Measurements from ENCODE around the gene PROSER2.

PROSER2 gene

DNA sequence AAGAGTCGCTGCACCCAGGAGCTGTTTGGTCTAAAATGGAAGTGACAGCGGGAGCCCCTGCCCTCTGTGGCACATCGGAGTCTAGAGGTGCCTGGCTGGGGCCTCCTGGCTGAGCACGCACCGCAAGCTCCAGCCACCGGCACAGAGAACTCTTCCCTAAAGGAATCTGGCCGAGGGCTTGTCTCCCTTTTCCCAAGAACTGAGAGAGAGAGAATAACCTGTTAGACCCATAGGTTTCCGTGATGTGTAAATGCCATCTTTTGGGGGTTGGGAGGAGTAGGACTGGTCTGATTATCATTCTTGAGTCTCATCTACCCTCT lies 47.3 kb downstream of the PROSER2 start:
- no peak for DNase-seq (ENCODE audit: low read depth in 2 of 2)
- H3K4me3 ChIP-seq (replicated peaks in 1 of 2; ENCODE audit: low read depth in 2 of 2, low read length in 2 of 2): no peak overlapping the region
- TF ChIP-seq, protein P1, sequence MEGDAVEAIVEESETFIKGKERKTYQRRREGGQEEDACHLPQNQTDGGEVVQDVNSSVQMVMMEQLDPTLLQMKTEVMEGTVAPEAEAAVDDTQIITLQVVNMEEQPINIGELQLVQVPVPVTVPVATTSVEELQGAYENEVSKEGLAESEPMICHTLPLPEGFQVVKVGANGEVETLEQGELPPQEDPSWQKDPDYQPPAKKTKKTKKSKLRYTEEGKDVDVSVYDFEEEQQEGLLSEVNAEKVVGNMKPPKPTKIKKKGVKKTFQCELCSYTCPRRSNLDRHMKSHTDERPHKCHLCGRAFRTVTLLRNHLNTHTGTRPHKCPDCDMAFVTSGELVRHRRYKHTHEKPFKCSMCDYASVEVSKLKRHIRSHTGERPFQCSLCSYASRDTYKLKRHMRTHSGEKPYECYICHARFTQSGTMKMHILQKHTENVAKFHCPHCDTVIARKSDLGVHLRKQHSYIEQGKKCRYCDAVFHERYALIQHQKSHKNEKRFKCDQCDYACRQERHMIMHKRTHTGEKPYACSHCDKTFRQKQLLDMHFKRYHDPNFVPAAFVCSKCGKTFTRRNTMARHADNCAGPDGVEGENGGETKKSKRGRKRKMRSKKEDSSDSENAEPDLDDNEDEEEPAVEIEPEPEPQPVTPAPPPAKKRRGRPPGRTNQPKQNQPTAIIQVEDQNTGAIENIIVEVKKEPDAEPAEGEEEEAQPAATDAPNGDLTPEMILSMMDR (IDR thresholded peaks at IDR 0.05; ENCODE audit: low read depth, low read length): no peak

DNA sequence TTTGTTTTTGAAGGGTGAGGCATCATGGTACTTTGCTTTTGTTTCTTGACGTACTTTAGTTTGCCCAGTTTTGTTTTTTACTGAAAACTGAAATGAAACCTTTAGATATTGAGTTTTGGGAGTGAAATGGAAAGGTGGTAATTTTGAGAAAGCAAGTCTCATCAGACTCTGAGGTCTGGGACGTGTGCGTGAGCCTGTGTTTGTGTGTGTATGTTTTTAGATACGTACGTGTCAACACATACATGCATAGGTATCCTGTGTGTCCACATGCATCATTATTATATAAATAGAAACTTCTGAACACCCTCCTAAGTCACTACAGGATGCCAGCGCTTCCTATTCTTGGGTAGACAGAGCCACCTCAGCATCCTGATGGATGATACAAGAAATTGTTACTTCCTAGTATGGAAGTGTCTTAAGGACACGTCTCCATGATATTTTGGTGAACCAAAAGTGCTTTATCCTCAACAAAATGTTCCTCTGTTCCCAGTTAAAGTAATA lies 47.8 kb downstream of the PROSER2 start:
- no peak overlapping the region for H3K4me3 ChIP-seq (replicated peaks in 1 of 2; ENCODE audit: low read depth in 2 of 2, low read length in 2 of 2)
- no peak for DNase-seq (ENCODE audit: low read depth in 2 of 2)
- TF ChIP-seq, protein P1 (IDR thresholded peaks at IDR 0.05; ENCODE audit: low read depth, low read length): no peak

DNA sequence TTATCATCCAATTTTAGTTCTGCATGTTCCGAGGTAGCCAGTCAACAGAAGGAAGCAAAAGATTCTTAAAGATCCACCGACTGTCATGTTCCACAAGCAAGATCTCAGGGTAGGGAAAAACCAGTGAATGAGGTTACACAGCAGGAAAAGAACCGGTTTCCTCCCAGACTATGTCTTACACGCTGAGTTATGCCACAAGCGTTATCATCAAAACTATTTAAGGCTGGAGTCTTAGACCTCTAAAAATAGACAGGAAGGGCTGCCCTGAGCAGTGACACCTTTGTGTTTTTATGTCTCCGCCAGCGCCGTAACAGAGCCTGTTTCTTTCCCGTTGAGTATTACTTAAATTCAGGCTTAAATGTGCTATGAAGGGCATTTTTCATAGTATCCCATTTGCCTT lies 48.3 kb downstream of the PROSER2 start:
- H3K4me3 ChIP-seq (replicated peaks in 1 of 2; ENCODE audit: low read depth in 2 of 2, low read length in 2 of 2): no peak overlapping the region
- DNase-seq (ENCODE audit: low read depth in 2 of 2): peak; percentile 39 to 46
- TF ChIP-seq, protein P1 (IDR thresholded peaks at IDR 0.05; ENCODE audit: low read depth, low read length): no peak

DNA sequence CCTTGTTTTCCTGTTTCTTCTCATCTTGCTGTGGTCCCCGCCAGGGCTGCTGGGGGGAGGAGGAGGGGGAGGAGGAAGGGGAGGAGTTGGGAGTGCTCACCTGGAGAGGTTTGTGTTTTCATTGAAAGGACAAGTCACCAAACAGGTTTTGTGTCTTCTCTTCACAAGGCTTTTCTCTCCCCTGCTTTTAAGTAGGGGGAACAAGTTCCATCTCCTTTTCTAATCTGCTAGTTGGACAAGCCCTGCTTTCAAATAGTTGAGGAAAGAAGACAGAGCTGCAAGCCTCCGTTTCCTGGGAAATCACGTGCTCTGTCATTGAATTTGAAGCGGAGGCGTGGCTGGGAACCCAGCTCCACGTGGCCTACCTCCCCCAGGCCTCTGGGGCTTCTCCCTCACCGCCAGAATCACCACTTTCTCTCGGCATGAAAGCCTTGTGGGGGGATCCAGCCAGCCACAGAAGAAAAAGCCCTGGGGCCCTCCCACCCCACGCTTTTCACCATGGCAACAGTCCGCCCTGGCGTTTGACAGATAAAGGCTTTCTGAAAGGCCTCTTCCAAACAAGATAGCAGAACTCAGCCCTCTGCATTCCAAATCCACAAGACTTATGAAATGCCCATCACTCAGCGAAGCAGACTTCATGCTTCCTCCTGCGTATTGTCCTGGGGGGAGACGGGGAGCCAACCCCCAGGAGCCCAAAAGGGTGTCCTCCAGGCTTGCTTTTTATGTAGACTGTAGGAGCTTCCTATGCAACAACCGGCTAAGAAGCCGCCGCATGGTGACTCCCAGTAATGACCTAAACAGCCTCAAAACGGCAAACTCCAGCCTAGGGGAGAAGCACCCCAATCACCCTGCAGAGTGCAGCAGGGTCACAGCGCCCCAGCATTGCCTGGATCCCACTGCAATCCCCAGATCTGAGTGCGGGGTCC lies 51.7 kb downstream of the PROSER2 start:
- TF ChIP-seq, protein P1 (IDR thresholded peaks at IDR 0.05; ENCODE audit: low read depth, low read length): no peak
- no peak overlapping the region for H3K4me3 ChIP-seq (replicated peaks in 1 of 2; ENCODE audit: low read depth in 2 of 2, low read length in 2 of 2)
- peak; percentile 46 to 89 for DNase-seq (ENCODE audit: low read depth in 2 of 2)

DNA sequence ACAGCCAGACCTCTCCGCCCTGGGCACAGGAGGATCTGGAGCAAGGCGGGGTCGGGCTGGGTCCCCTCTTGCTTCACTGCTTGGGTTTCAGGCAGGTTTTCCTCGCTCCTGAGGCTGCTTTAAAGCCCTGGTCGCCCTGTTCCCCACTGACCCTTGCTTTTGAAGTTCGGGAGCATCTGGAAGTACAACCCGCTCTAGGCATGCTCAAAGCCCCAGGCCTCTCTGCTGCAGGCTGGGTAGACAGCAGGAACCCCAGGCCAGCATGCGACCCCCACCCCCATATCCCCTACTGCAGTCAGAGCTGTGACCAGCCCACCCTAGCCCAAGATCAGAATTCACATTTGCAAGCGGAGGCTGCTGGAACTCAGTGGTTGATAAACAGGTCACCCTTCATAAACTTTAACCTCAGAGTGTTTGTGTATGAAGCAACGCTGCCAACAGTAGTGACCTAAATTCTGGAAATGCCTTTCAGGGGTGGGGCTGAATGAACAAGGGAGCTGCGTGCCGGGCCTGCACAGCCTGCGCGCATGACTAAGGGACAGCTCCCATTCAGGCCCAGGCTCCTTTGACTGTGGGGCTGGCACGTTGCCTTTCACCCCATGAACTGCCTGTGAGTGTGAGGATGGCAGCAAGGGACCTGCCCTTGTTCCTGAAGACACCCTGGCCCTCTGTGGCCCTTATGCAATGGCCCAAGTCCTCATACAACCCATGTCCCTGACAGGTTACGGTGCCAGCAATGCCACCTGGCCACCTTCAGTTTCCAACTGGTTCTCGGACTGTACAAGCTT lies 52.5 kb downstream of the PROSER2 start:
- peak; percentile 93 to 96 for DNase-seq (ENCODE audit: low read depth in 2 of 2)
- no peak overlapping the region for H3K4me3 ChIP-seq (replicated peaks in 1 of 2; ENCODE audit: low read depth in 2 of 2, low read length in 2 of 2)
- TF ChIP-seq, protein P1 (IDR thresholded peaks at IDR 0.05; ENCODE audit: low read depth, low read length): no peak

DNA sequence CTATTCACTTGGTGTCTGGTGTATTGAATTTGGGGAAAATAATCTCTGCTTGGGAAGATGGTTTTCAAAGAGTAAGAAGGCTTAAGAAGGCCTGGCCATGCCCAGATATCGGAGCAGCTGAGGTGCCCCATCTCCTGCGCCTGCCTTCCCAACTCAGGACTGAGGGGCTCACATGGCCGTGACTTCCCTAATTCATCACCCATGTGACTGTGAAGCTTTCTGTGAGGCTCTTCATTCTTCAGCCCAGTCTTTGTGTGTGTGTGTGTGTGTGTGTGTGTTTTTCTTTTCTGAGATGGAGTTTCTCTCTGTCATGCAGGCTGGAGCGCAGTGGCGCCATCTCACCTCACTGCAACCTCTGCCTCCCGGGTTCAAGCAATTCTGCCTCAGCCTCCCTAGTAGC lies 53.2 kb downstream of the PROSER2 start:
- TF ChIP-seq, protein P1 (IDR thresholded peaks at IDR 0.05; ENCODE audit: low read depth, low read length): no peak
- no peak overlapping the region for H3K4me3 ChIP-seq (replicated peaks in 1 of 2; ENCODE audit: low read depth in 2 of 2, low read length in 2 of 2)

More for the DNA sequence above, 53.2 kb downstream of the PROSER2 start:
- DNase-seq (ENCODE audit: low read depth in 2 of 2): peak; percentile 5 to 12

Data from cardiac fibroblast (primary cell).